A549 (cell line): Measurements from ENCODE around the gene ANKS1B.

ENCODE experiments used
- CEBPB ChIP-seq, 2 experiments: fragments of >200 bp in 1 of 2; sonication (Bioruptor Twin) in 1 of 2; formaldehyde crosslinking in 1 of 2; IDR thresholded peaks; 2 replicates each; pipeline ENCODE4 v1.6.1; 2012 to 2016
- HOXB5 ChIP-seq: fragments of 250-450 bp; sonication (Bioruptor Pico); IDR thresholded peaks from 2 replicates; pipeline ENCODE4 v1.5.0; 2020; ENCODE audit warnings: mild to moderate bottlenecking, moderate library complexity
- JUNB ChIP-seq: fragments of >200 bp; sonication (Bioruptor Twin); formaldehyde crosslinking; IDR thresholded peaks from 2 replicates; pipeline ENCODE4 v1.6.1; 2016
- ZC3H11A ChIP-seq: fragments of 450-650 bp; IDR thresholded peaks from 2 replicates; pipeline ENCODE4 v1.6.1; 2014; ENCODE audit warnings: antibody characterized with exemption, mild to moderate bottlenecking
- TF ChIP-seq, protein P1 (sequence below): fragments of >200 bp; sonication (Bioruptor Twin); formaldehyde crosslinking; IDR thresholded peaks from 3 replicates; pipeline ENCODE4 v1.5.1; 2016

DNA sequence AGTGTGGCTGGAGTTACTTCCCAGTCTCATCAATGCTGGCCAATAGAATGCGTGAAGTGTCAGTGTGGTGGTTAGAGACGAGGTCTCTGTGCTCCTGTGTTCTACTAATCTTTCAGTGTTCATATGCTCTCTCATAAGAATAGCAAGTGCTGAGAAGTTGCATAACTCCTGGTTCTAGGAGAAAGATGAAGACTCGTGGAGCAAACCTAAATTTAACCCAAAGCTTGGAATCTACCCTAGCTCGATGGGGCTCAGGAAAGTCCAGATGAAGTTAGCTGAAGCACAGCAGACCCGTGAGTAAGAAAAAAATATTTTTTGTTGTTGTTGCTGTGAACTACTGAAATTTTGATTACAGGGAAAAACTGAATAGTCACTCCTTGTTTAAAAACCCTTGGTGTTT is 927.1 kb downstream of the ANKS1B start:
- TF ChIP-seq, protein P1, sequence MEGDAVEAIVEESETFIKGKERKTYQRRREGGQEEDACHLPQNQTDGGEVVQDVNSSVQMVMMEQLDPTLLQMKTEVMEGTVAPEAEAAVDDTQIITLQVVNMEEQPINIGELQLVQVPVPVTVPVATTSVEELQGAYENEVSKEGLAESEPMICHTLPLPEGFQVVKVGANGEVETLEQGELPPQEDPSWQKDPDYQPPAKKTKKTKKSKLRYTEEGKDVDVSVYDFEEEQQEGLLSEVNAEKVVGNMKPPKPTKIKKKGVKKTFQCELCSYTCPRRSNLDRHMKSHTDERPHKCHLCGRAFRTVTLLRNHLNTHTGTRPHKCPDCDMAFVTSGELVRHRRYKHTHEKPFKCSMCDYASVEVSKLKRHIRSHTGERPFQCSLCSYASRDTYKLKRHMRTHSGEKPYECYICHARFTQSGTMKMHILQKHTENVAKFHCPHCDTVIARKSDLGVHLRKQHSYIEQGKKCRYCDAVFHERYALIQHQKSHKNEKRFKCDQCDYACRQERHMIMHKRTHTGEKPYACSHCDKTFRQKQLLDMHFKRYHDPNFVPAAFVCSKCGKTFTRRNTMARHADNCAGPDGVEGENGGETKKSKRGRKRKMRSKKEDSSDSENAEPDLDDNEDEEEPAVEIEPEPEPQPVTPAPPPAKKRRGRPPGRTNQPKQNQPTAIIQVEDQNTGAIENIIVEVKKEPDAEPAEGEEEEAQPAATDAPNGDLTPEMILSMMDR, result no peak
- no peak for TF ChIP-seq ZC3H11A
- TF ChIP-seq CEBPB (IDR thresholded peaks at IDR 0.05), result no peak
- TF ChIP-seq JUNB, result no peak
- no peak for TF ChIP-seq HOXB5 (CRISPR knock-in tag)
